OCI-LY3 (cell line): ENCODE measurements around the gene SDR9C7.

Experiments used
- H2AFZ ChIP-seq: fragments of 200-600, 300-600 bp; shearing (Covaris generic); 2 replicates; pipeline ENCODE4 v1.6.0; 2014; ENCODE audit warnings: antibody characterized with exemption, low read depth, low read length
- H3K27ac ChIP-seq: fragments of 200-600, 300-600 bp; sonication (generic); 2 replicates; pipeline ENCODE4 v1.5.1; 2014; ENCODE audit warnings: mild to moderate bottlenecking, low read length, moderate library complexity, mixed read lengths
- H3K27me3 ChIP-seq: fragments of 200-600, 300-600 bp; sonication (generic); 2 replicates; pipeline ENCODE4 v1.6.1; 2014; ENCODE audit warnings: low read depth, low read length, mixed read lengths
- H3K36me3 ChIP-seq: fragments of 200-600, 300-600 bp; sonication (generic); replicated peaks from 2 replicates; pipeline ENCODE3; 2014; ENCODE audit warnings: low read depth, low read length, mixed read lengths
- H3K4me1 ChIP-seq: fragments of 300-600, 200-600 bp; sonication (generic); 2 replicates; pipeline ENCODE4 v1.6.1; 2014; ENCODE audit warnings: low read length, mixed read lengths
- H3K4me2 ChIP-seq: fragments of 200-600, 300-600 bp; sonication (generic); 2 replicates; pipeline ENCODE4 v1.6.1; 2014; ENCODE audit warnings: low read length, mixed read lengths
- H3K4me3 ChIP-seq: fragments of 300-600, 200-600 bp; sonication (generic); 2 replicates; pipeline ENCODE4 v1.5.1; 2014; ENCODE audit warnings: antibody characterized with exemption, mild to moderate bottlenecking, low read length, moderate library complexity
- H3K79me2 ChIP-seq: fragments of 300-600, 200-600 bp; shearing (Covaris generic); 2 replicates; pipeline ENCODE4 v1.6.1; 2014; ENCODE audit warnings: mild to moderate bottlenecking, low read length, mixed read lengths
- H3K9ac ChIP-seq: fragments of 300-600, 200-600 bp; shearing (Covaris generic); 2 replicates; pipeline ENCODE4 v1.6.0; 2014; ENCODE audit warnings: mild to moderate bottlenecking, low read length, moderate library complexity
- H3K9me3 ChIP-seq: fragments of 200-600, 300-600 bp; shearing (Covaris generic); 2 replicates; pipeline ENCODE4 v1.6.1; 2014; ENCODE audit warnings: low read length, mixed read lengths; ENCODE audit not compliant: insufficient read depth
- H4K20me1 ChIP-seq: fragments of 200-600, 300-600 bp; sonication (generic); 2 replicates; pipeline ENCODE4 v1.6.1; 2016; ENCODE audit warnings: low read length, mixed read lengths; ENCODE audit not compliant: insufficient read depth
- CTCF ChIP-seq: fragments of 200-600, 300-600 bp; sonication (generic); IDR thresholded peaks from 2 replicates; pipeline ENCODE4 v1.5.1; 2014; ENCODE audit warnings: antibody characterized with exemption, low read length, low read depth
- EZH2phosphoT487 ChIP-seq: fragments of 200-600 bp; shearing (Covaris generic); IDR thresholded peaks from 2 replicates; pipeline ENCODE4 v1.6.1; 2018; ENCODE audit warnings: antibody characterized with exemption, mixed run types, low read depth

The SDR9C7 gene

GRCh38 chr12:56955631-56956256, 21.5 kb upstream of the SDR9C7 start:
- Histone ChIP-seq H3K36me3 (no peaks in the 10 kb centered on the region), H2AFZ (no peak overlapping the region), H3K4me2 (no peak overlapping the region)

GRCh38 chr12:56954958-56955355, 20.7 kb upstream of the SDR9C7 start:
- no peaks in the 10 kb centered on the region for H3K79me2 ChIP-seq
- H3K36me3 ChIP-seq = no peaks in the 10 kb centered on the region
- peaks cover 10% of the 10 kb centered on the region; the same call in 1 of the 2 replicates for H3K27me3 ChIP-seq
- H3K9me3 ChIP-seq = no peaks in the 10 kb centered on the region
- H3K4me2 ChIP-seq = no peak overlapping the region
- no peak overlapping the region for H3K9ac ChIP-seq
- TF ChIP-seq CTCF (no peak), EZH2phosphoT487 (no peak)
- H3K4me3 ChIP-seq = no peak overlapping the region
- no peak overlapping the region for H3K27ac ChIP-seq
- H3K4me1 ChIP-seq = no peaks in the 10 kb centered on the region
- no peaks in the 10 kb centered on the region for H4K20me1 ChIP-seq
- no peak overlapping the region for H2AFZ ChIP-seq

More at GRCh38 chr12:56955631-56956256, 21.5 kb upstream of the SDR9C7 start:
- no peak overlapping the region for H3K4me3 ChIP-seq
- peaks cover 10% of the 10 kb centered on the region; the same call in 1 of the 2 replicates for H3K27me3 ChIP-seq
- no peaks in the 10 kb centered on the region for H3K9me3 ChIP-seq
- no peaks in the 10 kb centered on the region for H3K4me1 ChIP-seq
- no peaks in the 10 kb centered on the region for H4K20me1 ChIP-seq
- no peak overlapping the region for H3K9ac ChIP-seq
- H3K79me2 ChIP-seq = no peaks in the 10 kb centered on the region
- TF ChIP-seq CTCF = no peak
- H3K27ac ChIP-seq = no peak overlapping the region

- TF ChIP-seq EZH2phosphoT487 (no peak), CTCF (no peak)
Observed at GRCh38 chr12:56954057-56954957, 20.1 kb upstream of the SDR9C7 start.

GRCh38 chr12:56953314-56953713, 19.1 kb upstream of the SDR9C7 start:
- Histone ChIP-seq H4K20me1 (no peaks in the 10 kb centered on the region), H3K4me2 (no peak overlapping the region), H2AFZ (no peak overlapping the region), H3K9me3 (no peaks in the 10 kb centered on the region), H3K36me3 (no peaks in the 10 kb centered on the region), H3K79me2 (no peaks in the 10 kb centered on the region), H3K4me3 (no peak overlapping the region), H3K9ac (no peak overlapping the region), H3K27me3 (peaks cover 9% of the 10 kb centered on the region; the same call in 1 of the 2 replicates), H3K27ac (no peak overlapping the region), H3K4me1 (no peaks in the 10 kb centered on the region)
- TF ChIP-seq CTCF (no peak), EZH2phosphoT487 (no peak)

More at GRCh38 chr12:56954057-56954957, 20.1 kb upstream of the SDR9C7 start:
- no peaks in the 10 kb centered on the region for H3K9me3 ChIP-seq
- no peak overlapping the region for H3K27ac ChIP-seq
- H3K4me3 ChIP-seq = no peak overlapping the region
- H3K4me2 ChIP-seq = no peak overlapping the region
- H3K9ac ChIP-seq = no peak overlapping the region
- no peaks in the 10 kb centered on the region for H3K4me1 ChIP-seq
- H4K20me1 ChIP-seq = no peaks in the 10 kb centered on the region
- H3K36me3 ChIP-seq = no peaks in the 10 kb centered on the region
- no peaks in the 10 kb centered on the region for H3K79me2 ChIP-seq
- peaks cover 10% of the 10 kb centered on the region; the same call in 1 of the 2 replicates for H3K27me3 ChIP-seq
- H2AFZ ChIP-seq = no peak overlapping the region
